PC-9 (cell line): ENCODE measurements around the gene NCF4. TPM values are rescaled to one million over a fixed set of nuclear protein-coding genes. Genes with fewer than 3 reads are reported as not detected.

Experiments
- BruUV-seq: library from RNA; stranded (reverse); fragments of 400-500 nt; replicated peaks from 2 replicates; lab custom pipeline; 2021; lab: Mats Ljungman, UMichigan
- CTCF ChIA-PET: fragments of 300-600 bp; sonication (Branson Sonifier 250); formaldehyde crosslinking; loops from one replicate; lab custom pipeline; 2022; ENCODE audit warnings: antibody characterized with exemption; lab: Charles Lee
- POLR2A ChIA-PET: fragments of 300-600 bp; sonication (Branson Sonifier 250); formaldehyde crosslinking; loops from one replicate; lab custom pipeline; 2022; ENCODE audit warnings: antibody characterized with exemption; ENCODE audit not compliant: unreplicated experiment; lab: Charles Lee
- DNase-seq, 2 experiments: peaks; one replicate each; pipeline versions ENCODE4 v3.0.0 to v3.0.0-alpha.2; 2015 to 2022; ENCODE audit warnings: mixed read lengths in 1 of 2
- H2AFZ ChIP-seq: fragments of 200-600 bp; sonication (generic); 2 replicates; pipeline ENCODE4 v1.8.1; 2017; ENCODE audit warnings: antibody characterized with exemption
- H3F3A ChIP-seq: fragments of 200-600 bp; sonication (generic); 2 replicates; pipeline ENCODE4 v1.8.1; 2017; ENCODE audit warnings: antibody characterized with exemption, mild to moderate bottlenecking, low read depth; ENCODE audit not compliant: insufficient read depth
- H3K27ac ChIP-seq: fragments of 200-600 bp; sonication (generic); 2 replicates; pipeline ENCODE4 v1.6.1; 2016; ENCODE audit warnings: mixed run types
- H3K27me3 ChIP-seq: fragments of 200-600 bp; sonication (generic); 2 replicates; pipeline ENCODE4 v1.6.1; 2016; ENCODE audit warnings: low read depth, mixed run types; ENCODE audit not compliant: insufficient read depth
- H3K36me3 ChIP-seq: fragments of 200-600 bp; sonication (generic); 2 replicates; pipeline ENCODE4 v1.6.1; 2016; ENCODE audit warnings: low read depth, mixed run types
- H3K4me1 ChIP-seq: fragments of 200-600 bp; sonication (generic); replicated peaks from 2 replicates; pipeline ENCODE4 v1.6.1; 2016; ENCODE audit warnings: mixed run types; ENCODE audit not compliant: insufficient read depth
- H3K4me2 ChIP-seq: fragments of 200-600 bp; sonication (generic); 2 replicates; pipeline ENCODE4 v1.6.1; 2017; ENCODE audit warnings: mixed run types
- H3K4me3 ChIP-seq: fragments of 200-600 bp; sonication (generic); 2 replicates; pipeline ENCODE4 v1.6.1; 2016; ENCODE audit warnings: mixed run types
- H3K79me2 ChIP-seq: fragments of 200-600 bp; sonication (generic); 2 replicates; pipeline ENCODE4 v1.6.1; 2017; ENCODE audit warnings: low read depth, mixed run types
- H3K9me2 ChIP-seq: fragments of 200-600 bp; sonication (generic); 2 replicates; pipeline ENCODE4 v1.8.1; 2017; ENCODE audit warnings: mild to moderate bottlenecking; ENCODE audit not compliant: insufficient read depth
- H3K9me3 ChIP-seq: fragments of 200-600 bp; sonication (generic); 2 replicates; pipeline ENCODE4 v1.8.1; 2016; ENCODE audit warnings: low read depth; ENCODE audit not compliant: insufficient read depth
- H4K20me1 ChIP-seq: fragments of 200-600 bp; sonication (generic); 2 replicates; pipeline ENCODE4 v1.8.1; 2017; ENCODE audit not compliant: insufficient read depth
- CTCF ChIP-seq: fragments of 200-600 bp; sonication (generic); conservative IDR thresholded peaks from 2 replicates; pipeline ENCODE4 v1.6.1; 2017; ENCODE audit warnings: mixed run types, antibody characterized with exemption, mild to moderate bottlenecking, moderate library complexity
- EZH2 ChIP-seq: fragments of 200-600 bp; sonication (generic); IDR thresholded peaks from 2 replicates; pipeline ENCODE4 v1.8.0; 2017; ENCODE audit warnings: antibody characterized with exemption, low read depth
- intact Hi-C: fragments of 100-400 bp; cut with micrococcal nuclease; formaldehyde crosslinking; loops from one replicate; pipeline ENCODE4 v1.10.0; 2022; ENCODE audit not compliant: unreplicated experiment
- total RNA-seq: library from RNA; stranded (reverse); gene quantifications from 2 replicates; pipeline ENCODE4 v1.2.3, GENCODE V29; 2021

The NCF4 gene
- total RNA-seq, 1 experiment from 2014 or later = 3.9 TPM

- DNase-seq = no peak
- H3K79me2 ChIP-seq = no peaks in the 10 kb centered on the region
- no TSS peak for BruUV-seq
- ChIA-PET POLR2A (interaction anchor here (0.7 kb wide), 1 partner anchor 102 kb away, joined by 3 read pairs; no protein-coding TSS in a partner anchor), CTCF (no interaction called here)
- intact Hi-C loops = loop anchor here (5.0 kb wide), 2 partner anchors 183 to 338 kb away; no protein-coding TSS in a partner anchor
- H3K36me3 ChIP-seq = no peaks in the 10 kb centered on the region
- H3K4me2 ChIP-seq = no peak overlapping the region
- peaks cover 12% of the 10 kb centered on the region for H3K4me1 ChIP-seq
- H3F3A ChIP-seq = no peaks in the 10 kb centered on the region
- TF ChIP-seq EZH2 (no peak), CTCF (no peak)
- H3K4me3 ChIP-seq = no peak overlapping the region
- H3K9me3 ChIP-seq = no peaks in the 10 kb centered on the region
- no peak overlapping the region for H2AFZ ChIP-seq
- H3K27me3 ChIP-seq = no peaks in the 10 kb centered on the region
- no peak overlapping the region for H3K27ac ChIP-seq
- no peaks in the 10 kb centered on the region for H4K20me1 ChIP-seq
- no peaks in the 10 kb centered on the region for H3K9me2 ChIP-seq
Measured at GRCh38 chr22:36858966-36859365, 1.8 kb upstream of the NCF4 start.

GRCh38 chr22:36860017-36860416 is 789 bp upstream of the NCF4 start:
- Histone ChIP-seq H3K79me2 (no peaks in the 10 kb centered on the region), H2AFZ (no peak overlapping the region), H3K27me3 (no peaks in the 10 kb centered on the region), H3F3A (no peaks in the 10 kb centered on the region), H3K9me2 (no peaks in the 10 kb centered on the region), H3K27ac (no peak overlapping the region), H3K4me2 (no peak overlapping the region), H4K20me1 (no peaks in the 10 kb centered on the region), H3K9me3 (no peaks in the 10 kb centered on the region), H3K36me3 (no peaks in the 10 kb centered on the region), H3K4me3 (no peak overlapping the region), H3K4me1 (peaks cover 16% of the 10 kb centered on the region)
- CTCF ChIA-PET = interaction anchor here (0.6 to 0.7 kb wide), 2 partner anchors 11 to 584 kb away, joined by 3 read pairs; no protein-coding TSS in a partner anchor
- no TSS peak for BruUV-seq
- intact Hi-C loops = no loop called here
- TF ChIP-seq EZH2 = no peak
- no peak for TF ChIP-seq CTCF
- DNase-seq = no peak
- POLR2A ChIA-PET = no interaction called here

- Histone ChIP-seq H3K9me3 (no peaks in the 10 kb centered on the region), H3K4me1 (peaks cover 20% of the 10 kb centered on the region), H3K27ac (no peak overlapping the region), H3K4me3 (no peak overlapping the region), H3K27me3 (no peaks in the 10 kb centered on the region), H3K36me3 (no peaks in the 10 kb centered on the region), H3K4me2 (no peak overlapping the region), H3K79me2 (no peaks in the 10 kb centered on the region), H3F3A (no peaks in the 10 kb centered on the region), H3K9me2 (no peaks in the 10 kb centered on the region), H4K20me1 (no peaks in the 10 kb centered on the region), H2AFZ (no peak overlapping the region)
- no peak for DNase-seq
- intact Hi-C loops = no loop called here
- CTCF ChIA-PET = interaction anchor here (0.6 kb wide), 1 partner anchor 583 kb away, joined by 3 read pairs; no protein-coding TSS in a partner anchor
- POLR2A ChIA-PET = interaction anchor here (0.6 kb wide), 1 partner anchor 193 kb away, joined by 4 read pairs; no protein-coding TSS in a partner anchor
- TF ChIP-seq EZH2 = no peak
- TF ChIP-seq CTCF = no peak
- BruUV-seq = no TSS peak
Measured at GRCh38 chr22:36860438-36860820, 377 bp upstream of the NCF4 start.
